Measurements from ENCODE around the gene SPOCD1. TPM values are rescaled to one million over a fixed set of nuclear protein-coding genes. Genes with fewer than 3 reads are reported as not detected.

The SPOCD1 gene
- total RNA-seq, 2 donors from 2014 or later: 2.0 to 3.1 TPM

Small RNA genes lying within 50 kb of the gene (microRNA-seq; reads per million reads assigned to microRNA genes)
- not detected for gene MIR4254 (ENCODE audit: borderline microRNAs expressed)

Other genes with a start within 250 kb of the SPOCD1 start
- gene TINAGL1, start 239.5 kb downstream of the SPOCD1 start, total RNA-seq: 1 to 10 TPM; 3.0 to 3.4 TPM
- gene HCRTR1, start 198.3 kb downstream of the SPOCD1 start, total RNA-seq: not detected
- 10 to 100 TPM; 51.4 to 59.1 TPM for gene PEF1, start 171.1 kb downstream of the SPOCD1 start, total RNA-seq
- gene COL16A1, start 112.0 kb downstream of the SPOCD1 start, total RNA-seq: 1 to 10 TPM; 7.4 to 9.9 TPM
- 10 to 100 TPM; 13.1 to 22.7 TPM for gene ADGRB2, start 51.7 kb downstream of the SPOCD1 start, total RNA-seq
- gene PTP4A2, start 122.3 kb upstream of the SPOCD1 start, total RNA-seq: 100 to 1,000 TPM; 211 TPM
- 100 to 1,000 TPM; 201 to 235 TPM for gene KHDRBS1, start 197.8 kb upstream of the SPOCD1 start, total RNA-seq